GM12872 (cell line): ENCODE measurements around the gene P4HA3.

ENCODE experiments used
- TF ChIP-seq, protein P1 (sequence below): IDR thresholded peaks from 3 replicates; pipeline ENCODE4 v1.5.1; 2011; ENCODE audit warnings: low read depth, mild to moderate bottlenecking, low read length, moderate library complexity; ENCODE audit not compliant: insufficient read depth

Gene P4HA3

DNA sequence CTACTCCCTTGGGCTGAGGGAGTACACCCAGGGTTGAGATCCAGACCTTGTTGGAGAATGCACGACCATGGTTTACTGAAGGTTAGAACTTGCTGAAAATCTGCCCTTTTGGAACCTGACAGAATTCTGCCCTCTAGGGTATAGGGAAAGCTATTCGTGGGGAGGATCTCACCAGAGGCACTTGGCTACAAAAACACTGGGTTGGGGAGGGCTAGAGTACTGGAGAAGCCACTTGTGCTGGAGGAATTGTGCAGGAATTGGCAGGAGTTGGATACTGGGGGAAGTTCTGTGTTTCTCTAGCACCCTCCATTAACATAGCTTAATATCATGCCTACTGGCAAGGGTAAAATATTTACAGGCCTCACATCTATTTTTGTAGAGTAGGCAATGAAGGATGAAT lies 84.5 kb downstream of the P4HA3 start:
- TF ChIP-seq, protein P1, sequence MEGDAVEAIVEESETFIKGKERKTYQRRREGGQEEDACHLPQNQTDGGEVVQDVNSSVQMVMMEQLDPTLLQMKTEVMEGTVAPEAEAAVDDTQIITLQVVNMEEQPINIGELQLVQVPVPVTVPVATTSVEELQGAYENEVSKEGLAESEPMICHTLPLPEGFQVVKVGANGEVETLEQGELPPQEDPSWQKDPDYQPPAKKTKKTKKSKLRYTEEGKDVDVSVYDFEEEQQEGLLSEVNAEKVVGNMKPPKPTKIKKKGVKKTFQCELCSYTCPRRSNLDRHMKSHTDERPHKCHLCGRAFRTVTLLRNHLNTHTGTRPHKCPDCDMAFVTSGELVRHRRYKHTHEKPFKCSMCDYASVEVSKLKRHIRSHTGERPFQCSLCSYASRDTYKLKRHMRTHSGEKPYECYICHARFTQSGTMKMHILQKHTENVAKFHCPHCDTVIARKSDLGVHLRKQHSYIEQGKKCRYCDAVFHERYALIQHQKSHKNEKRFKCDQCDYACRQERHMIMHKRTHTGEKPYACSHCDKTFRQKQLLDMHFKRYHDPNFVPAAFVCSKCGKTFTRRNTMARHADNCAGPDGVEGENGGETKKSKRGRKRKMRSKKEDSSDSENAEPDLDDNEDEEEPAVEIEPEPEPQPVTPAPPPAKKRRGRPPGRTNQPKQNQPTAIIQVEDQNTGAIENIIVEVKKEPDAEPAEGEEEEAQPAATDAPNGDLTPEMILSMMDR, result no peak

DNA sequence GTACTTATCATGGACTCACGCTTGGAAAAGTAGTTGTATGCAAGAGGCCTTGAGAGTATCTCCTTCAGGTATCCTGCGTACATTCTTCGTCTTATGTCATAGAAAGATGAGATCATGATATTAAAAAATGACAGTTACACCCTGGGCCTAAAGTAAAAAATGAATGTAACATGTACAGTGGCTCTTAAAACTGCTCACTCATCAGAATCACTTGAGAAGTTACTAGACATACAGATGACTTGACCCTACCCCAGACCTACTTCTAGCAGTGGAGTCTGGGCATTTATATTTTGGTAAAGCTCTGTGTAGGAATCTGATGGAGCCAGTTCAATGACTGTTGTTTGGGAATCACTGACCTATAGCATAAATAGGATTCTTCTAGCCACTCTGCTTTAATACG lies 85.9 kb downstream of the P4HA3 start:
- TF ChIP-seq, protein P1, result no peak

DNA sequence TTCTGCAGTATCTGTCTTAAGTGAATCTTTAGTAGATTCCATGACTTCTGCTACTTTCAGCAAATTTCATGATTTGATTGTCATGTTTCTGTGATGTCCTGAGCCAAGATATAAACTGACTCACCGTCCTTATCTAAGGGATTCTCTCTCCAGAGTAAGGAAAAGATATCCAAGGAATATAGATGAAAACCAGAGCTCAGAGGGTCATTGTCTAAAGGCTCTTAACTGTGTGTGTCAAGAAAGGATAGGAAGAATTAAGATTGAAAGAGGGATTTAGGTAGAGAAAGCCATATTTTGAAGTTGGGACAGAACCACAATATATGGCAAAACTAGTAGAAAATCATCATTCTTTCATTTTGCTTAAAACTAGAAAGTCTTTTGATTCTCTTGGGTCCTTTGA lies 89.6 kb downstream of the P4HA3 start:
- TF ChIP-seq, protein P1, result no peak

DNA sequence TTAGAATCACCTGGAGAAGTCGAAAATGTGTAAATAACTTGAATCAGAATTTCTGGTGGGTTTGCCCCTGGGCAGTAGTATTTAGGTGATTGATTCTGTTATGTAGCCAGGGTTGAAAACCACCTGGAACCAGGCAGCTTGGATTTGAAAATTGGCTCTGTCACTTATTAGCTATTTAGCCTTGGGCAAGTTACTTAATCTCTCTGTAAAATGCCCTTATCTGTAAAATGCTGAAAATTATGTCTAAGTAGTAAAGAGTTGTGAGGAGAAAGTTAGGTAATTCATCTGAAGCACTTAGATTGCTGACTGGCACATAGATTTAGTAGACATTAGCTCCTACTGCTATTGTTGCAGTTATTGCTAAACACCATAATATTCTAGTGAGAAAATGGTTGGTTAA lies 91.1 kb downstream of the P4HA3 start:
- TF ChIP-seq, protein P1, result no peak
